C4-2B (cell line): Measurements from ENCODE around the gene ATG9B.

Experiments
- H3K27ac ChIP-seq: fragments of 450-650 bp; 2 replicates; pipeline ENCODE4 v1.5.1; 2017
- CTCF ChIP-seq: fragments of 450-650 bp; conservative IDR thresholded peaks from 2 replicates; pipeline ENCODE4 v1.5.1; 2017; ENCODE audit warnings: mild to moderate bottlenecking
- ZFX ChIP-seq: fragments of 450-650 bp; IDR thresholded peaks from 2 replicates; pipeline ENCODE4 v1.6.1; 2017

The ATG9B gene

GRCh38 chr7:150972023-150972468, 52.2 kb downstream of the ATG9B start:
- H3K27ac ChIP-seq = no peak overlapping the region
- no peak for TF ChIP-seq CTCF
- TF ChIP-seq ZFX = no peak

- TF ChIP-seq CTCF (no peak), ZFX (no peak)
- no peak overlapping the region for H3K27ac ChIP-seq
Measured at GRCh38 chr7:150971242-150972022, 52.9 kb downstream of the ATG9B start.

GRCh38 chr7:150970424-150970823, 53.9 kb downstream of the ATG9B start:
- no peak overlapping the region for H3K27ac ChIP-seq
- TF ChIP-seq CTCF = no peak
- TF ChIP-seq ZFX = no peak

GRCh38 chr7:150969475-150969874, 54.8 kb downstream of the ATG9B start:
- TF ChIP-seq ZFX = no peak
- TF ChIP-seq CTCF = no peak
- no peak overlapping the region for H3K27ac ChIP-seq

GRCh38 chr7:150968734-150969372, 55.4 kb downstream of the ATG9B start:
- no peak for TF ChIP-seq CTCF
- no peak for TF ChIP-seq ZFX
- H3K27ac ChIP-seq = no peak overlapping the region

- TF ChIP-seq ZFX (no peak), CTCF (no peak)
Measured at GRCh38 chr7:150968056-150968733, 56.1 kb downstream of the ATG9B start.

GRCh38 chr7:150967349-150967748, 56.9 kb downstream of the ATG9B start:
- TF ChIP-seq ZFX (no peak), CTCF (no peak)
- no peak overlapping the region for H3K27ac ChIP-seq

More at GRCh38 chr7:150968056-150968733, 56.1 kb downstream of the ATG9B start:
- H3K27ac ChIP-seq = no peak overlapping the region
